Ishikawa (cell line): ENCODE results near the gene ARIH1.

Experiments used
- NFIC ChIP-seq: IDR thresholded peaks from 2 replicates; pipeline ENCODE4 v1.6.1; 2012
- RAD21 ChIP-seq: IDR thresholded peaks from 2 replicates; pipeline ENCODE4 v1.6.1; 2012; ENCODE audit warnings: low read depth
- TAF1 ChIP-seq: IDR thresholded peaks from 2 replicates; pipeline ENCODE4 v1.6.1; 2012; ENCODE audit warnings: low read depth, mild to moderate bottlenecking
- ZBTB7A ChIP-seq: IDR thresholded peaks from 2 replicates; pipeline ENCODE4 v1.6.1; 2012; ENCODE audit warnings: low read depth

DNA sequence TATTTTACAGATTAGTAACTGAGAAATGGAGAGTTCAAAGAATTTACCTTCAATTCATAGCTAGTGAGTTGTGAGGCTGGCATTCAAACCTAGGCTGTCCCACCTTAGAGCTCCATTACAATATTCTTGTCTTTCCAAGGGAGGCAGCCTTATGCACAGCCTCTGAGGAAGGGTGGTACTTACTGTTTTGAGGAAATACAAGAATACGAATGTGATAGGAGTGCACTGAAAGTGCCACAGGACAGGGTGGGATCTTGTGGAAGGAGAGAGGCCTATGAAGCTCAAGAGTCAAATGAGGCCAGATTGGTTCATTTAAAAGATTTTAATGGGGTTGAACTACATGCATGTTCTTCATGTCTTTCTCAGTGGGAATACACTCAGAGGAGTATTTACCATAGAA lies 86.3 kb downstream of the ARIH1 start:
- TF ChIP-seq NFIC (no peak), RAD21 (no peak), TAF1 (no peak), ZBTB7A (no peak)
